Thymus (tissue), 11 donors: ENCODE results near the gene MRPL55. TPM values are rescaled to one million over a fixed set of nuclear protein-coding genes. Genes with fewer than 3 reads are reported as not detected.
A peak's percentile ranks its signal among the peaks of the same experiment; 100 is the strongest.

Experiments
- DNase-seq, 9 donors: peaks; one replicate each; pipeline ENCODE4 v3.0.0-alpha.2; 2013; ENCODE audit warnings: low spot score in 9 of 9, low read depth in 6 of 9, missing footprints in 1 of 9
- H3K27ac ChIP-seq, 2 donors: one replicate each; pipeline ENCODE4 v1.5.1; 2013; ENCODE audit warnings: control low read depth in 1 of 2, low read depth in 1 of 2, low read length in 1 of 2, mild to moderate bottlenecking in 1 of 2, moderate library complexity in 1 of 2
- H3K27me3 ChIP-seq, 2 donors: one replicate each; pipeline ENCODE4 v1.5.1; 2013; ENCODE audit warnings: low read length in 1 of 2; ENCODE audit not compliant: control insufficient read depth in 2 of 2, insufficient read depth in 1 of 2
- H3K36me3 ChIP-seq, 2 donors: one replicate each; pipeline ENCODE4 v1.5.1; 2013; ENCODE audit warnings: low read length in 1 of 2, mild to moderate bottlenecking in 1 of 2, moderate library complexity in 1 of 2; ENCODE audit not compliant: control insufficient read depth in 2 of 2, insufficient read depth in 2 of 2
- H3K4me1 ChIP-seq, 2 donors: one replicate each; pipeline ENCODE4 v1.5.1; 2013; ENCODE audit warnings: low read length in 2 of 2; ENCODE audit not compliant: control insufficient read depth in 2 of 2, insufficient read depth in 2 of 2
- H3K4me3 ChIP-seq, 2 donors: one replicate each; pipeline ENCODE4 v1.5.1; 2013; ENCODE audit warnings: low read length in 2 of 2, control low read depth in 1 of 2, mild to moderate bottlenecking in 1 of 2
- H3K9me3 ChIP-seq, 2 donors: one replicate each; pipeline ENCODE4 v1.5.1; 2013; ENCODE audit warnings: low read length in 1 of 2, mild to moderate bottlenecking in 1 of 2; ENCODE audit not compliant: control insufficient read depth in 2 of 2, insufficient read depth in 1 of 2
- WGBS: extraction: QIAGEN DNeasy Blood & Tissue Kit; methylation state at CpG from one replicate; pipeline ENCODE4 v1.1.7; 2013; 5-methylcytosine and 5-hydroxymethylcytosine counted together
- polyA plus RNA-seq: library from polyadenylated mRNA; stranded (reverse); fragments of 200-250 nt; gene quantifications from one replicate; pipeline ENCODE4 v1.2.3, GENCODE V29; 2013
- total RNA-seq: library from RNA; stranded (reverse); fragments of 120-200 nt; gene quantifications from one replicate; pipeline ENCODE4 v1.2.4, GENCODE V29; 2013
- donor health status: healthy.

The MRPL55 gene
- total and polyA plus RNA-seq, 2 donors = 58.5 to 96.7 TPM

DNA sequence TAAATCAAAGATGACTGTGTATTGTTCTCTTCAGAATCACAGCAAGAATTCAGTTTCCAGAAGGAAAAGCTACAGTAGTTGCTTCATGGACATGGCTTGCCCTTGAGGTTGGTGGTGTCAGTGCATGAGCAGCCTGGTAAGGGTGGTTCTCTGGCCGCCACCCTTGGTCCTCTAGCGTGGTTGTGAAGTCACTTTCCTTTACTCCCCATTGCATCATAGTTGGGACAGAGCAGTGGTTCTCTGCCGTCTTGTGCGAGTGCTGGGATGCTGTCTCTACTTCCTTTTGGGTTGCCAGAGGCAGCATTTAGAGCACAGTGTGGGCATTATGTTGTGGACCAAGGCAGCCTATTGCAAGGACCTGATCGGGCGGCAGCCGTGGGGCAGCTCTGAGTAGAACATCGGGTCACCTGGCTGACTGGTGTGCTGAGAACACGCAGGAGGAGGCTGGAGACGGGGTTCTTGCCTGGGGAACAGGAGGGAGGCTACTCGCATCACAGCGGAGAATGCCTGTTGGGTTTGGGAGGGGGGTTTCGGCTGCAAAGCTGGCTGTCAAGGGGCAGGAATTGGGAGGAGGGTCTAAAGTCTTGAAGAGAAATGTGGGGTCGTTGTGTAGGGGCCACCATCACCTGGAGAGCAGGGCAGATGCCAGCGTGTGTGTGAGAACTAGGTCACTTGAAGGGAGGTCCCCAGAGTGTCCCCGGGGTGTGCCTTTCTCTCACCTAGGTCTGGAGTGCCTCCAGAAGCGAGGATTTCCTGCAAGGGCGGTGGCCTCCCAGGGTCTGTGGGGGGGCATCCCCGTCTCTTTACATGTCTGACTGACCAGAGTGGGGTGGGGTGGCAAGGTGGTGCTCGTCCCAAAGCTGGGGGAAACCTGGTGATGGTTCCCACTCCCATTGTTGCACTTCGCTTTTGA is 20.3 kb downstream of the MRPL55 start:
- DNase-seq = no peak
- peaks cover 38 to 41% of the 10 kb centered on the region in 2 donors for H3K36me3 ChIP-seq
- H3K9me3 ChIP-seq = peaks cover 2 to 18% of the 10 kb centered on the region in 2 donors
- H3K27me3 ChIP-seq = no peaks in the 10 kb centered on the region
- 88% methylated on average over 21 of the region's 21 CpGs for WGBS
- H3K4me1 ChIP-seq = peaks cover 44 to 67% of the 10 kb centered on the region in 2 donors
- no peak overlapping the region for H3K4me3 ChIP-seq
- H3K27ac ChIP-seq = no peak overlapping the region

DNA sequence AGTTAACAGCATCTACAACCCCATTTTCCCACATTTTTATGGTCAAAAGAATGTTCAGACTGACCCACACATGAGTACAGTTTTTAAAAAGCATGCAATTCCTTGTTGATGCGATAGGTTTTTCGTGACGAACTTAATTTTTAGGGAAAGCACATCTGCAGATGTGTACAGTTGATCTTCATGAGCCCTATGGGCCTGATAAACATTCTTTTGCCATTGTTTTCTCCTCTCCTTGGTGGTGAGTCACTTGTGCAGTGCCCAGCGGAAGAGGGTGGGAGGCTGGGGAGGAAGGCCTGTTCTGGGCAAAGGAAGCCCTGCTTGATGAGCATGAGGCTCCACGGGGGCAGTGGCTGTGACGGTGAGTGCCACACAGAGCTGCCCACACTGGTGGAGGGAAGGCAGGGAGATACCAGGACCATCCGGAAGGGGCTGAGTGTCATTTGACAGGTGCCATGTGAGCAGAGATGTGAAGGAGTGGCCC is 21.3 kb downstream of the MRPL55 start:
- DNase-seq = no peak

GRCh38 chr1:228085287-228085951 is 23.7 kb downstream of the MRPL55 start:
- Histone ChIP-seq H3K4me1 (peaks cover 45 to 68% of the 10 kb centered on the region in 2 donors), H3K36me3 (peaks cover 22 to 31% of the 10 kb centered on the region in 2 donors), H3K27ac (peak overlapping the region in 1 of 2 donors; percentile 18), H3K27me3 (no peaks in the 10 kb centered on the region), H3K9me3 (no peaks in the 10 kb centered on the region), H3K4me3 (no peak overlapping the region)
- 87% methylated on average over 6 of the region's 6 CpGs for WGBS
- no peak for DNase-seq

More for the DNA sequence above, 21.3 kb downstream of the MRPL55 start:
- peaks cover 0 to 8% of the 10 kb centered on the region in 2 donors for H3K9me3 ChIP-seq
- H3K4me3 ChIP-seq = no peak overlapping the region
- H3K27me3 ChIP-seq = no peaks in the 10 kb centered on the region
- H3K36me3 ChIP-seq = peaks cover 33 to 38% of the 10 kb centered on the region in 2 donors
- peaks cover 45 to 67% of the 10 kb centered on the region in 2 donors for H3K4me1 ChIP-seq
- H3K27ac ChIP-seq = peak overlapping the region in 1 of 2 donors; percentile 26
- WGBS = 71% methylated on average over 7 of the region's 7 CpGs

GRCh38 chr1:228084797-228085196 is 24.3 kb downstream of the MRPL55 start:
- Histone ChIP-seq H3K9me3 (no peaks in the 10 kb centered on the region), H3K27ac (no peak overlapping the region), H3K4me3 (peak overlapping the region in 1 of 2 donors; percentile 95), H3K4me1 (peaks cover 39 to 62% of the 10 kb centered on the region in 2 donors), H3K36me3 (peaks cover 22 to 31% of the 10 kb centered on the region in 2 donors), H3K27me3 (no peaks in the 10 kb centered on the region)
- DNase-seq = no peak
- 93% methylated on average over 5 of the region's 5 CpGs for WGBS

DNA sequence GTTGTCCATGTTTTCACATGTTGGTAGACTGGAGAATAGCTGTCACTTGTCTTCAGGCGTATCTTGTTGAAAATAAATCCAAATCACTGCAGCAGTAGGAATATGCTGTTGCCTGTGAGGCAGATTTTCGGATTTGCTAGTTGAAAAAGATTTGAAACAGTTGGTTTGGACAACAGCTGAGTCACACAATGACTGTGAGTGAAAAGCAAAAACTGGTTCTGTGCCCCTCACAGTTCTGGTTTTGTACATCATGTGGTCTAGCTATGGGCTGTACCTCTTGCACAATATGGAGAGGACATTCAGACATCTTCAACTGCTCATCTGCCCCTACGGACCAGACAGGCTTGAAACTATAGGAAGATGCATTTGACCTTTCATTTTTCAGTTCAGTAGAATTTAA is 24.8 kb downstream of the MRPL55 start:
- peaks cover 35 to 57% of the 10 kb centered on the region in 2 donors for H3K4me1 ChIP-seq

GRCh38 chr1:228083871-228084278 is 25.2 kb downstream of the MRPL55 start:
- no peak for DNase-seq
- Histone ChIP-seq H3K4me1 (peaks cover 30 to 53% of the 10 kb centered on the region in 2 donors), H3K9me3 (no peaks in the 10 kb centered on the region), H3K36me3 (peaks cover 17 to 26% of the 10 kb centered on the region in 2 donors), H3K27ac (peak overlapping the region; percentile 47 to 85), H3K27me3 (no peaks in the 10 kb centered on the region), H3K4me3 (peak overlapping the region; percentile 93 to 95)
- WGBS = 17% methylated on average over 17 of the region's 17 CpGs

More for the DNA sequence above, 24.8 kb downstream of the MRPL55 start:
- Histone ChIP-seq H3K27me3 (no peaks in the 10 kb centered on the region), H3K9me3 (no peaks in the 10 kb centered on the region), H3K27ac (peak overlapping the region in 1 of 2 donors; percentile 47), H3K4me3 (peak overlapping the region; percentile 93 to 95), H3K36me3 (peaks cover 21 to 27% of the 10 kb centered on the region in 2 donors)
- 62% methylated on average over 3 of the region's 3 CpGs for WGBS
- peak in 1 of 9 donors; percentile 23 for DNase-seq

DNA sequence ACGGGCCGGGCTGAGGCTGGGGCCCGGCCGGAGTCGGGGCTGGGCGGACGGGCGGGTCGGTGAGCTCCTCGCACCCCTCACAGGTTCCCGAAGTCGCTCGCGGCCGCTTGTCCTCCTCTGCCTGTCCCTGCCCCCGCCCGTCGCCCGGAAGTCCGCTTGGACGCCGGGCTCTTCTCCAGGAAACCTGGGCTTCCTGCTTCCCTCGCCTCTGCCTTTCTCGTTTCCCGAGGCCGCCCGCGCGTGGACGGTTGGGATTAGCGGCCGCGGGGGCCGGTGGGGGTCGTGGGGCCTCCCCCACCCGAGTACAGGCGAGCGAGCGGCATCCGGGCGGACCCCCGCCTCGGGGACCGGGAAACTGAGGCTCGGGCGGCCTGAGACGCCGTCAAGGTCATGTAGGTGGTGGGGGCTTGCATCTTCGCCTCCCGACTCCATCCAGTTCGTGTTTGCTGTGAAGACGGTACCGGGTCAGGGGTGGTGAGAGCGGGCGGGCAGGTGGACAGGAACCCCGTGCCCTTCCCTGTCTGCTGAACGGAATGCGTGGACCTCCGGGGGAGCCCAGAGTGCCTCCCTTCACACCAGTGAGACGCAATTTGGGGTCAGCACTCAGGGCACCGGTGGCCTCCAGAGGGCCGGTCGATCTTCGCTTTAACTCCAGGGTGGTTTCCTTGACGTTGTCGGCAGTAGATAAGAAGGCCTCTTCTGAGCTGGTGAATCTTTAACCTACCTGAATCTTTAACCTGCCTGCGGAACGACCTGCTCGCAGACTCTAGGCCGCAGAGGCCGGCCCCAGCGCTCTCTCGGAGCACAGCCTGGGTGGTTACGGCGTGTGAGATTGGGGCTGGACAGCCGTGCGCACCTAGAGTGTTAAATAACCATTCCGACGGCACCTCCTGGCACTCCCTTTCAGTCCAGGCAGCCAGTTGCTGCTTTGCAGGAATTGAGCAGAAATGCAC is 25.9 kb downstream of the MRPL55 start:
- under 1% methylated on average over 79 of the region's 79 CpGs for WGBS

GRCh38 chr1:228082214-228082917 is 26.7 kb downstream of the MRPL55 start, which contains the start of gene ARF1:
TSS of gene ARF1 (plus strand) at chr1:228082708. CDS start at chr1:228097115, 14,407 bp downstream.
- Histone ChIP-seq H3K4me3 (peak within 1 kb of the TSS; percentile 93 to 95), H3K4me1 (peaks cover 19 to 37% of the 10 kb centered on the region in 2 donors), H3K27me3 (no peaks in the 10 kb centered on the region), H3K27ac (peak within 1 kb of the TSS; percentile 85 to 98), H3K36me3 (peaks cover 4 to 13% of the 10 kb centered on the region in 2 donors), H3K9me3 (no peaks in the 10 kb centered on the region)
- DNase-seq = peak; percentile 82 to 98 (median 92)
- under 1% methylated on average over 87 of the region's 87 CpGs for WGBS

More for the DNA sequence above, 25.9 kb downstream of the MRPL55 start:
- H3K9me3 ChIP-seq = no peaks in the 10 kb centered on the region
- peak overlapping the region; percentile 85 to 98 for H3K27ac ChIP-seq
- no peaks in the 10 kb centered on the region for H3K27me3 ChIP-seq
- peak overlapping the region; percentile 93 to 95 for H3K4me3 ChIP-seq
- DNase-seq = peak in 2 of 9 donors; percentile 38 to 65
- H3K36me3 ChIP-seq = peaks cover 10 to 20% of the 10 kb centered on the region in 2 donors
- H3K4me1 ChIP-seq = peaks cover 27 to 46% of the 10 kb centered on the region in 2 donors
